ENCODE results near the gene CSF1R.
A peak's percentile ranks its signal among the peaks of the same experiment; 100 is the strongest.
"Not testable (repeated sequence)": the region's sequence is repeated elsewhere in the genome, so short reads cannot be mapped to it uniquely, and the experiment has no call there.

CSF1R gene

GRCh38 chr5:150101023-150101422 lies 14.7 kb upstream of the CSF1R start:
- ATAC-seq (replicated peaks) (no peak), DNase-seq (no peak)
- H3K4me3 Mint-ChIP-seq = no peak overlapping the region
- H3K27ac Mint-ChIP-seq = no peak overlapping the region
- peaks cover 11 to 15% of the 10 kb centered on the region in 2 donors for H3K4me1 Mint-ChIP-seq
- H3K36me3 Mint-ChIP-seq = peaks cover 0 to 2% of the 10 kb centered on the region in 2 donors
- H3K27me3 Mint-ChIP-seq = peaks cover 0 to 3% of the 10 kb centered on the region in 2 donors
- H3K9me3 Mint-ChIP-seq = no peaks in the 10 kb centered on the region

- H3K27me3 Mint-ChIP-seq = peaks cover 5 to 7% of the 10 kb centered on the region in 2 donors
- no peak for ATAC-seq (replicated peaks)
- H3K4me1 Mint-ChIP-seq = peaks cover 5 to 7% of the 10 kb centered on the region in 2 donors
- no peak for DNase-seq
- H3K36me3 Mint-ChIP-seq = peaks cover 0 to 2% of the 10 kb centered on the region in 2 donors
- H3K4me3 Mint-ChIP-seq = no peak overlapping the region
- H3K9me3 Mint-ChIP-seq = peaks cover 0 to 1% of the 10 kb centered on the region in 2 donors
- no peak overlapping the region for H3K27ac Mint-ChIP-seq
These were observed 10.8 kb upstream of the CSF1R start for GRCh38 chr5:150097152-150097551.

- peaks cover 12 to 25% of the 10 kb centered on the region in 2 donors for H3K4me1 Mint-ChIP-seq
- H3K27ac Mint-ChIP-seq = no peak overlapping the region
- no peaks in the 10 kb centered on the region for H3K36me3 Mint-ChIP-seq
- DNase-seq = no peak
- peaks cover 4 to 5% of the 10 kb centered on the region in 2 donors for H3K27me3 Mint-ChIP-seq
- no peak overlapping the region for H3K4me3 Mint-ChIP-seq
- peak; percentile 29 to 54 for ATAC-seq (replicated peaks)
- H3K9me3 Mint-ChIP-seq = peaks cover 0 to 1% of the 10 kb centered on the region in 2 donors
These were observed 5.9 kb upstream of the CSF1R start for GRCh38 chr5:150092159-150092787.

- H3K27ac Mint-ChIP-seq = peak overlapping the region; percentile 0
- ATAC-seq (replicated peaks) = no peak
- H3K9me3 Mint-ChIP-seq = no peaks in the 10 kb centered on the region
- no peaks in the 10 kb centered on the region for H3K36me3 Mint-ChIP-seq
- no peak overlapping the region for H3K4me3 Mint-ChIP-seq
- H3K4me1 Mint-ChIP-seq = peaks cover 40 to 66% of the 10 kb centered on the region in 2 donors
- no peaks in the 10 kb centered on the region for H3K27me3 Mint-ChIP-seq
- DNase-seq = no peak
These were observed 1.0 kb downstream of the CSF1R start for GRCh38 chr5:150085191-150085912.

GRCh38 chr5:150084754-150085153 lies 1.6 kb downstream of the CSF1R start:
- not testable (repeated sequence) for H3K36me3 Mint-ChIP-seq, H3K4me3 Mint-ChIP-seq

GRCh38 chr5:150082889-150083288 lies 3.5 kb downstream of the CSF1R start:
- H3K27me3 Mint-ChIP-seq = no peaks in the 10 kb centered on the region
- no peak overlapping the region for H3K4me3 Mint-ChIP-seq
- H3K36me3 Mint-ChIP-seq = no peaks in the 10 kb centered on the region
- H3K9me3 Mint-ChIP-seq = no peaks in the 10 kb centered on the region
- H3K4me1 Mint-ChIP-seq = peaks cover 50 to 64% of the 10 kb centered on the region in 2 donors
- DNase-seq (no peak), ATAC-seq (replicated peaks) (no peak)
- H3K27ac Mint-ChIP-seq = peak overlapping the region; percentile 51

More at GRCh38 chr5:150084754-150085153, 1.6 kb downstream of the CSF1R start:
- not testable (repeated sequence) for H3K9me3 Mint-ChIP-seq; H3K27me3 Mint-ChIP-seq; DNase-seq; H3K27ac Mint-ChIP-seq; ATAC-seq (replicated peaks)
- peaks cover 43 to 72% of the 10 kb centered on the region in 2 donors for H3K4me1 Mint-ChIP-seq

GRCh38 chr5:150082374-150082773 lies 4.0 kb downstream of the CSF1R start:
- Mint-ChIP-seq H3K27me3 (no peaks in the 10 kb centered on the region), H3K4me3 (peak overlapping the region; percentile 48 to 56), H3K36me3 (no peaks in the 10 kb centered on the region), H3K9me3 (no peaks in the 10 kb centered on the region), H3K4me1 (peaks cover 50 to 60% of the 10 kb centered on the region in 2 donors), H3K27ac (peak overlapping the region; percentile 78)
- peak; percentile 56 to 60 for ATAC-seq (replicated peaks)
- DNase-seq = peak; percentile 18

GRCh38 chr5:150081541-150082283 lies 4.6 kb downstream of the CSF1R start:
- Mint-ChIP-seq H3K4me1 (peaks cover 50 to 60% of the 10 kb centered on the region in 2 donors), H3K4me3 (peak overlapping the region; percentile 48 to 56), H3K9me3 (no peaks in the 10 kb centered on the region), H3K27me3 (no peaks in the 10 kb centered on the region), H3K36me3 (no peaks in the 10 kb centered on the region), H3K27ac (peak overlapping the region; percentile 78)
- DNase-seq = peak; percentile 80
- peak; percentile 95 to 96 for ATAC-seq (replicated peaks)

- Mint-ChIP-seq H3K9me3 (no peaks in the 10 kb centered on the region), H3K4me3 (peak overlapping the region in 1 of 2 donors; percentile 22), H3K36me3 (no peaks in the 10 kb centered on the region), H3K4me1 (peaks cover 50 to 60% of the 10 kb centered on the region in 2 donors), H3K27ac (peak overlapping the region; percentile 78), H3K27me3 (no peaks in the 10 kb centered on the region)
- no peak for DNase-seq
- ATAC-seq (replicated peaks) = no peak
These were observed 5.5 kb downstream of the CSF1R start for GRCh38 chr5:150080696-150081435.

- Mint-ChIP-seq H3K27me3 (no peaks in the 10 kb centered on the region), H3K4me3 (no peak overlapping the region), H3K9me3 (no peaks in the 10 kb centered on the region), H3K27ac (no peak overlapping the region), H3K4me1 (peaks cover 45 to 51% of the 10 kb centered on the region in 2 donors), H3K36me3 (no peaks in the 10 kb centered on the region)
- ATAC-seq (replicated peaks) = no peak
- DNase-seq = no peak
These were observed 6.4 kb downstream of the CSF1R start for GRCh38 chr5:150079909-150080461.

- Mint-ChIP-seq H3K36me3 (no peaks in the 10 kb centered on the region), H3K4me1 (peaks cover 45 to 49% of the 10 kb centered on the region in 2 donors), H3K9me3 (no peaks in the 10 kb centered on the region), H3K27ac (peak overlapping the region; percentile 22), H3K4me3 (no peak overlapping the region), H3K27me3 (no peaks in the 10 kb centered on the region)
- ATAC-seq (replicated peaks) (no peak), DNase-seq (no peak)
These were observed 7.3 kb downstream of the CSF1R start for GRCh38 chr5:150078802-150079689.

GRCh38 chr5:150077996-150078801 lies 8.2 kb downstream of the CSF1R start:
- peak overlapping the region; percentile 27 for H3K27ac Mint-ChIP-seq
- H3K9me3 Mint-ChIP-seq = no peaks in the 10 kb centered on the region
- H3K36me3 Mint-ChIP-seq = no peaks in the 10 kb centered on the region
- ATAC-seq (replicated peaks) = no peak
- no peak overlapping the region for H3K4me3 Mint-ChIP-seq
- no peaks in the 10 kb centered on the region for H3K27me3 Mint-ChIP-seq
- H3K4me1 Mint-ChIP-seq = peaks cover 38 to 40% of the 10 kb centered on the region in 2 donors
- DNase-seq = no peak
